ENCODE results near the gene PAK5. TPM values are rescaled to one million over a fixed set of nuclear protein-coding genes. Genes with fewer than 3 reads are reported as not detected.
A peak's percentile ranks its signal among the peaks of the same experiment; 100 is the strongest.

The PAK5 gene
- total and polyA plus RNA-seq, 2 donors (not counting 1 experiment from before 2014, with no cell fraction given) = not detected

GRCh38 chr20:9506280-9506821, 332.5 kb downstream of the PAK5 start:
- Histone ChIP-seq H3K9me3 (ENCODE audit: control extremely low read depth in 1 of 3, control insufficient read depth in 2 of 3, insufficient read depth in 1 of 3, low read length in 2 of 3) (peaks cover 0 to 22% (median 0%) of the 10 kb centered on the region in 3 donors), H3K9ac (ENCODE audit: low read length) (no peak overlapping the region), H3K27me3 (replicated peaks in 1 of 4; ENCODE audit: control extremely low read depth in 1 of 4, control insufficient read depth in 3 of 4, insufficient read depth in 4 of 4, low read length in 3 of 4) (peaks cover 0 to 59% (median 35%) of the 10 kb centered on the region in 4 experiments), H3K36me3 (replicated peaks in 1 of 2; ENCODE audit: control extremely low read depth in 1 of 2, control insufficient read depth in 1 of 2, extremely low read depth in 1 of 2, insufficient read depth in 2 of 2, low read length in 1 of 2) (no peaks in the 10 kb centered on the region), H3K4me2 (replicated peaks; ENCODE audit: low read depth, low read length, poor library complexity, severe bottlenecking) (peak overlapping the region; percentile 38), H3K4me3 (ENCODE audit: control extremely low read depth in 1 of 5, extremely low read depth in 1 of 5, insufficient read depth in 1 of 5, low read depth in 2 of 5, low read length in 4 of 5) (no peak overlapping the region), H3K4me1 (ENCODE audit: control insufficient read depth in 2 of 2, insufficient read depth in 2 of 2, low read length in 2 of 2) (peaks cover 45 to 46% of the 10 kb centered on the region in 2 donors), H3K79me2 (ENCODE audit: control insufficient read depth, insufficient read depth, low read length) (no peaks in the 10 kb centered on the region), H4K20me1 (ENCODE audit: control insufficient read depth, insufficient read depth, low read length, poor library complexity, severe bottlenecking) (no peaks in the 10 kb centered on the region), H2AFZ (ENCODE audit: insufficient read depth, low read depth, low read length, poor library complexity, severe bottlenecking) (no peak overlapping the region), H3K27ac (ENCODE audit: low read length in 2 of 2) (no peak overlapping the region)
- peaks cover 44% of the 10 kb centered on the region for H3K27me3 Mint-ChIP-seq
- CTCF ChIA-PET = no interaction called here
- H3K27ac Mint-ChIP-seq = no peak overlapping the region
- no peak for TF ChIP-seq EZH2 (IDR thresholded peaks at IDR 0.05; ENCODE audit: borderline replicate concordance, insufficient read depth, low read depth, low read length, poor library complexity, severe bottlenecking)
- TF ChIP-seq CTCF (IDR thresholded peaks at IDR 0.05) = no peak
- DNase-seq = no peak
- peaks cover 28% of the 10 kb centered on the region for H3K4me1 Mint-ChIP-seq
- POLR2A ChIA-PET = no interaction called here
- no peak for ATAC-seq (ENCODE audit: low read depth)
- intact Hi-C loops (cut with micrococcal nuclease) = no loop called here
- no peak overlapping the region for H3K4me3 Mint-ChIP-seq
- no peaks in the 10 kb centered on the region for H3K9me3 Mint-ChIP-seq (ENCODE audit: insufficient read depth)
- 17% methylated on average over 33 of the region's 34 CpGs for WGBS (ENCODE audit: insufficient coverage)

- TF ChIP-seq CTCF (IDR thresholded peaks at IDR 0.05) (no peak), EZH2 (IDR thresholded peaks at IDR 0.05; ENCODE audit: borderline replicate concordance, insufficient read depth, low read depth, low read length, poor library complexity, severe bottlenecking) (no peak)
- Histone ChIP-seq H3K27me3 (replicated peaks in 1 of 4; ENCODE audit: control extremely low read depth in 1 of 4, control insufficient read depth in 3 of 4, insufficient read depth in 4 of 4, low read length in 3 of 4) (peaks cover 0 to 42% (median 27%) of the 10 kb centered on the region in 4 experiments), H3K79me2 (ENCODE audit: control insufficient read depth, insufficient read depth, low read length) (no peaks in the 10 kb centered on the region), H3K4me1 (ENCODE audit: control insufficient read depth in 2 of 2, insufficient read depth in 2 of 2, low read length in 2 of 2) (peaks cover 27 to 32% of the 10 kb centered on the region in 2 donors), H3K9ac (ENCODE audit: low read length) (no peak overlapping the region), H2AFZ (ENCODE audit: insufficient read depth, low read depth, low read length, poor library complexity, severe bottlenecking) (no peak overlapping the region), H3K27ac (ENCODE audit: low read length in 2 of 2) (no peak overlapping the region), H3K4me2 (replicated peaks; ENCODE audit: low read depth, low read length, poor library complexity, severe bottlenecking) (no peak overlapping the region), H3K9me3 (ENCODE audit: control extremely low read depth in 1 of 3, control insufficient read depth in 2 of 3, insufficient read depth in 1 of 3, low read length in 2 of 3) (peaks cover 0 to 19% (median 0%) of the 10 kb centered on the region in 3 donors), H3K36me3 (replicated peaks in 1 of 2; ENCODE audit: control extremely low read depth in 1 of 2, control insufficient read depth in 1 of 2, extremely low read depth in 1 of 2, insufficient read depth in 2 of 2, low read length in 1 of 2) (no peaks in the 10 kb centered on the region), H4K20me1 (ENCODE audit: control insufficient read depth, insufficient read depth, low read length, poor library complexity, severe bottlenecking) (no peaks in the 10 kb centered on the region), H3K4me3 (ENCODE audit: control extremely low read depth in 1 of 5, extremely low read depth in 1 of 5, insufficient read depth in 1 of 5, low read depth in 2 of 5, low read length in 4 of 5) (no peak overlapping the region)
- ChIA-PET CTCF (no interaction called here), POLR2A (no interaction called here)
- intact Hi-C loops (cut with micrococcal nuclease) = no loop called here
- no peaks in the 10 kb centered on the region for H3K9me3 Mint-ChIP-seq (ENCODE audit: insufficient read depth)
- H3K27ac Mint-ChIP-seq = no peak overlapping the region
- H3K4me3 Mint-ChIP-seq = no peak overlapping the region
- DNase-seq (no peak), ATAC-seq (ENCODE audit: low read depth) (no peak)
- H3K27me3 Mint-ChIP-seq = peaks cover 31% of the 10 kb centered on the region
- peaks cover 11% of the 10 kb centered on the region for H3K4me1 Mint-ChIP-seq
- WGBS (ENCODE audit: insufficient coverage) = 35% methylated on average over 5 of the region's 9 CpGs
These were observed 335.2 kb downstream of the PAK5 start for GRCh38 chr20:9503526-9504245.

Measured in B cell (primary cell).